Small intestine (tissue), 7 donors: ENCODE results near the gene ASPHD2. TPM values are rescaled to one million over a fixed set of nuclear protein-coding genes. Genes with fewer than 3 reads are reported as not detected.
"Not testable (repeated sequence)": the region's sequence is repeated elsewhere in the genome, so short reads cannot be mapped to it uniquely, and the experiment has no call there.

Source experiments
- DNase-seq, 2 donors: peaks; one replicate each; pipeline versions ENCODE4 v3.0.0 to v3.0.0-alpha.2; 2013
- FAIRE-seq: peaks from 2 replicates; lab custom pipeline; 2012; peaks lifted over from hg19 to GRCh38; lab: Jason Lieb, UNC
- H3K27ac ChIP-seq, 3 donors: one replicate each; pipeline ENCODE4 v1.5.1; 2013; ENCODE audit warnings: low read length in 2 of 3, mild to moderate bottlenecking in 2 of 3, control low read depth in 1 of 3, inconsistent platforms in 1 of 3, low read depth in 1 of 3, moderate library complexity in 1 of 3
- H3K27me3 ChIP-seq, 3 donors: one replicate each; pipeline ENCODE4 v1.6.1; 2013; ENCODE audit warnings: low read length in 3 of 3, inconsistent platforms in 1 of 3; ENCODE audit not compliant: control insufficient read depth in 3 of 3, insufficient read depth in 3 of 3
- H3K36me3 ChIP-seq, 3 donors: one replicate each; pipeline ENCODE4 v1.6.1; 2013; ENCODE audit warnings: low read length in 3 of 3, inconsistent platforms in 1 of 3, low read depth in 1 of 3, mild to moderate bottlenecking in 1 of 3, moderate library complexity in 1 of 3; ENCODE audit not compliant: control insufficient read depth in 3 of 3, insufficient read depth in 2 of 3
- H3K4me1 ChIP-seq, 3 donors: one replicate each; pipeline ENCODE4 v1.6.1; 2013; ENCODE audit warnings: low read length in 2 of 3, inconsistent platforms in 1 of 3, low read depth in 1 of 3, mild to moderate bottlenecking in 1 of 3, moderate library complexity in 1 of 3; ENCODE audit not compliant: control insufficient read depth in 3 of 3, insufficient read depth in 2 of 3
- H3K4me3 ChIP-seq, 3 donors: one replicate each; pipeline ENCODE4 v1.5.1; 2013; ENCODE audit warnings: low read length in 3 of 3, control low read depth in 1 of 3, inconsistent platforms in 1 of 3, low read depth in 1 of 3, mild to moderate bottlenecking in 1 of 3, moderate library complexity in 1 of 3
- H3K9me3 ChIP-seq, 2 donors: one replicate each; pipeline ENCODE4 v1.6.1; 2013; ENCODE audit warnings: low read depth in 1 of 2, low read length in 1 of 2; ENCODE audit not compliant: control insufficient read depth in 2 of 2, insufficient read depth in 1 of 2
- WGBS, 3 donors: extraction: QIAGEN DNeasy Blood & Tissue Kit; methylation state at CpG; one replicate each; pipeline ENCODE4 v1.1.7; 2013; 5-methylcytosine and 5-hydroxymethylcytosine counted together
- polyA plus RNA-seq, 4 donors: library from polyadenylated mRNA; stranded (reverse) in 3 of 4; unstranded in 1 of 4; fragments of 200-250 nt in 3 of 4; fragments of 120-200 nt in 1 of 4; gene quantifications; one replicate each; pipeline versions ENCODE4 v1.2.1 to v1.2.3, GENCODE V29; 2013
- donor health status: healthy with polysubstance abuse.
- donor health status: control.
- donor health status: control.
- donor health status: Bipolar disorder and iron deficiency.
- donor health status: healthy.

ASPHD2 gene
- polyA plus RNA-seq, 4 donors = 0.45 to 1.8 (median 0.65) TPM

DNA sequence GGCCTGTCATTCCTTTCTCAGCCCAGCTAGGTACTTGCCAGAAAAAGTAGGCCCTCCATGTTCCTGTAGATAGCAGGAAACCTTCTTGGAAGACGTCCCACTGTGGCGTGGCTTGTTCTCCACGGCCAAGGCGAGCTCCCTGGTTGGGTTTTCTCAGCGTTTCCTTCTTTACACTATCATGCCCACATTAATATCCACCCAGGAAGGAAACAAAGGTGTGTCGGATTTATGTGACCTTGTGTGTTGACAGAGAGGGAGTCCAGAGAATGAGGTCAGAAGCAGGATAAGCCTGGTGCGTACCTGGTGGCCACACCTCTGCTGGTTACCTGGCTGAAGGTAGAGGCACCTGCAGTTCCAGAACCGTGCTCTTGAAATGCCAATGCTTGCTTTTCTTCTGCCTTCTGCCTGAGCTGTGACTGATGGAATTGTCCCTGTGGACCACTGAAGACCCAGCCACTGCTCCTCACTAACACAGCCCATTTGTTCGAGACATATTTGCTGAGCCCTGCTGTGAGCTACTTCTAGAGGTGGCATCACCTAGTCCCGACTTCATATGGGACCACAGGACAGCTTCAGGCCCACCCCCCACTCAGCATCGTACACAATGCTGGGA is 7.9 kb downstream of the ASPHD2 start:
- Histone ChIP-seq H3K27me3 (no peaks in the 10 kb centered on the region), H3K4me1 (peaks cover 0 to 4% (median 3%) of the 10 kb centered on the region in 3 donors), H3K36me3 (peaks cover 0 to 5% (median 0%) of the 10 kb centered on the region in 3 donors), H3K4me3 (no peak overlapping the region), H3K27ac (peak overlapping the region; percentile 44 to 91 (median 61)), H3K9me3 (no peaks in the 10 kb centered on the region)
- DNase-seq = peak; percentile 72 to 95
- no peak for FAIRE-seq
- WGBS, 3 donors = 32 to 65% (median 41%) methylated on average over 11 of the region's 11 CpGs

DNA sequence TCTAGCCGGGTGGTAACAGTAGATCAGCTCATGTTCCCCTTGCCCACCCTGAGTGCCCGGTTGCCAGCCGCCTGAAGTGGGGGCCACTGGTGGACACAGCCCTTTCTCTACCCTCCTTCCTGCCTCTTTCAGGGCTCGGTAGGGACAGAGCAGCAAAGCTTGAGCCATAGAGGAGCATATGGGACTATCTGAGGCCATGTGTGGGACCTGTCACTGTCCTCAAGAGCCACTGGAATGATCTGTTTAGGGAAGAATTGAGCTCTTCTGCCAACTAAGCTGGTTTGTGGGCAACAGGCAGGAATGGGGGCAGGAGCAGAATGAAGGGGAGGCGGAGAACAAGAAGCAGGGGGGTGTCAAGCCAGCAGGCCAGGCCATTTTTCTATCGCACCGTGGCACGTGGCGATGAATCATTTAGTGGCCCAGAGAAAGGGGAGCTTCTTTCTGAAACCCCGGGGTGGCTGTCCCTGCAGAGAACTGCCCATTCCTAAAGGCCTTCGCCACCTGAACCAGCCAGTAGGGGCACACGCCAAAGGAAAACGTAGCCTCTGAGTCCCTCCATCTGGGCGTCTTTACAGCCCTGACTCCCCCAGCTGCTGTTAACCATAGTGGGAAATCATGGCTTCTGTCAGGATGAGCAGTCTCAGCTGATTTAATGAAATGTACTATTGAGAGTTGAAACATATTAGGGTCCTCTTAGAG is 8.8 kb downstream of the ASPHD2 start:
- H3K4me3 ChIP-seq = no peak overlapping the region
- H3K27me3 ChIP-seq = no peaks in the 10 kb centered on the region
- no peak for DNase-seq
- peak overlapping the region in 2 of 3 donors; percentile 41 to 57 for H3K27ac ChIP-seq
- peaks cover 0 to 4% (median 3%) of the 10 kb centered on the region in 3 donors for H3K4me1 ChIP-seq
- no peaks in the 10 kb centered on the region for H3K9me3 ChIP-seq
- H3K36me3 ChIP-seq = peaks cover 0 to 5% (median 0%) of the 10 kb centered on the region in 3 donors
- FAIRE-seq = no peak
- 93 to 95% (median 94%) methylated on average over 13 to 14 of the region's 14 CpGs for WGBS, 3 donors

DNA sequence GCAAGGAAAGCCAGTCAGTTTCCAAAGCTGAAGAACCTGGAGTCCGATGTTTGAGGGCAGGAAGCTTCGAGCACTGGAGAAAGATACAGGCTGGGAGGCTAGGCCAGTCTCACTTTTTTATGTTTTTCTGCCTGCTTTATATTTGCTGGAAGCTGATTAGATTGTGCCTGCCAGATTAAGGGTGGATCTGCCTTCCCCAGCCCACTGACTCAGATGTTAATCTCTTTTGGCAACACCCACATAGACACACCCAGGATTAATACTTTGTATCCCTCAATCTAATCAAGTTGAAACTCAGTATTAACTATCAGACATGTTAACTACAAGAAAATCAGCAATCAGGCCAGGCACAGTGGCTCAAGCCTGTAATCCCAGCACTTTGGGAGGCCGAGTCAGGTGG is 9.7 kb downstream of the ASPHD2 start:
- not testable (repeated sequence) for H3K9me3 ChIP-seq, H3K27ac ChIP-seq, H3K36me3 ChIP-seq, FAIRE-seq, H3K4me3 ChIP-seq, H3K27me3 ChIP-seq, H3K4me1 ChIP-seq, DNase-seq
- 70 to 87% (median 81%) methylated on average over 3 of the region's 3 CpGs for WGBS, 3 donors

GRCh38 chr22:26439559-26439958 is 10.5 kb downstream of the ASPHD2 start:
- Histone ChIP-seq H3K4me3 (no peak overlapping the region), H3K27me3 (no peaks in the 10 kb centered on the region), H3K4me1 (peaks cover 0 to 4% (median 3%) of the 10 kb centered on the region in 3 donors), H3K27ac (no peak overlapping the region), H3K9me3 (no peaks in the 10 kb centered on the region), H3K36me3 (no peaks in the 10 kb centered on the region)
- DNase-seq (no peak), FAIRE-seq (no peak)
- 76 to 83% (median 81%) methylated on average over 3 of the region's 3 CpGs for WGBS, 3 donors

DNA sequence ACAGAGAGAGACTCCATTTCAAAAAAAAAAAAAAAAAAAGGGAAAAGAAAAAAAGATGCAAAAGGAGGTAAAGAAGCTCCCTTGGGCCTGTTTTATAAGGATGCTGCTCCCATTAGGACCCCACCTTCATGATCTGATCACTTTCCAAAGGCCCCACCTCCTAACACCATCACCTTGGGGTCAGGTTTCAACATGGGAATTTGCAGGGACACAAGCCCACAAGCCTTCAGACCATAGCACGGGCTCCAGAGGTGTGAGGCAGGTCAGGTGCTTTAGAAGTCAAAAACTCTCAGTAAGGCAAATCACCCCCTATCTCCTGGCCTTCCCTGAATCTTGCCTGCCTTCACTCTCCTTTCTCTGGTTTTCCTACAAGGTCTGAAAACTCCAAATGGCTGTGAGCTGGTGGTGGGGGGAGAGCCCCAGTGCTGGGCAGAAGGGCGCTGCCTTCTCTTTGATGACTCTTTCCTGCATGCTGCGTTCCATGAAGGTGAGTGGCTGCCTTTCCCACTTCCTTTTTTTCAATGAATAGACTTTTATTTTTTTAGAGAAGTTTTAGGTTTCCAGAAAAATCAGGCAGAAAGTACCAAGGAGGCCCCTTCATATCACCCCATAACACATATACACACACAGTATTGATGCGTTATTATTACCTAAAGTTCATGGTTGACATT is 13.2 kb downstream of the ASPHD2 start:
- Histone ChIP-seq H3K27me3 (peaks cover 0 to 2% (median 0%) of the 10 kb centered on the region in 3 donors), H3K4me3 (no peak overlapping the region), H3K4me1 (peaks cover 0 to 2% (median 0%) of the 10 kb centered on the region in 3 donors), H3K27ac (no peak overlapping the region), H3K9me3 (no peaks in the 10 kb centered on the region), H3K36me3 (no peaks in the 10 kb centered on the region)
- WGBS, 3 donors = 87 to 100% (median 88%) methylated on average over 4 of the region's 4 CpGs
- no peak for FAIRE-seq
- no peak for DNase-seq

DNA sequence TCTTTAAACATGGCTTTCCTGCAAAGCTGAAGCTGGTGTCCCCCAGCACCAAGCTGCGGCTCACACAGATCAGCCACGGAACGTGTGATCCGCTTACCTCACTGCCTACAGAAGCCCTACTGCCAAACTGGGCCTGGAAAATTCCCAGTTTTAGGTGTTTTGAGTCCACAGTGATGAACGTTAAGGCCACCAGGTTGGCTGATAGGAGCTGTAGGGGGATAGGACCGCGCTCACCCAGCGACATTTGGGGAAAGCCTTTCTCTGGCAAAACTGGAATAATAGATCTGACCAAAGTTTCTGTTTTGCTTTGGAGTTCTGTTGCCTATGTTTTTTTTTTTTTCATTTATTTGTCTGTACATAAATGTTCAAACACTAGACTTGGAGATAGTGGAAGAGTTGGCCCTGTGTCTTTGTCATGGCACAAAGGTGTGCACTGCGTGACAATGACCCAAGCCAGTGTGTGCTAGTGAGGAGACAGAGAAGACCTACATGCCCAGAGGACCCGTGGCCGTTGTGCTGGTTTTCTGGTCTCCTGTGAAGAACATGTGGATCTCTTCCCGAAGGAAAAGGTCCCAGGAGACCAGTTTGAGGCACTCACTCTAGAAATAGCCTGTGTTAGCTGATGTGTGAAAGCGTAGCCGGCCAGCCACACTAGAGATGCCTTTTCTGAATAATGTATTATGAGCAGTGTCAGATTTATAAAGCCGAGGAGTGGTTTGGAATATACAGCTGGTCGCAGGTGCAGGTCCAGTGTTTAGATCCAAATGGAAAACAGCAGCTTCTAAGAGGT is 15.0 kb downstream of the ASPHD2 start:
- H3K27ac ChIP-seq = no peak overlapping the region
- H3K4me3 ChIP-seq = no peak overlapping the region
- WGBS, 3 donors = 91 to 94% (median 93%) methylated on average over 16 of the region's 16 CpGs
- H3K27me3 ChIP-seq = peaks cover 0 to 2% (median 0%) of the 10 kb centered on the region in 3 donors
- FAIRE-seq = no peak
- H3K36me3 ChIP-seq = no peaks in the 10 kb centered on the region
- H3K9me3 ChIP-seq = no peaks in the 10 kb centered on the region
- no peaks in the 10 kb centered on the region for H3K4me1 ChIP-seq
- no peak for DNase-seq

DNA sequence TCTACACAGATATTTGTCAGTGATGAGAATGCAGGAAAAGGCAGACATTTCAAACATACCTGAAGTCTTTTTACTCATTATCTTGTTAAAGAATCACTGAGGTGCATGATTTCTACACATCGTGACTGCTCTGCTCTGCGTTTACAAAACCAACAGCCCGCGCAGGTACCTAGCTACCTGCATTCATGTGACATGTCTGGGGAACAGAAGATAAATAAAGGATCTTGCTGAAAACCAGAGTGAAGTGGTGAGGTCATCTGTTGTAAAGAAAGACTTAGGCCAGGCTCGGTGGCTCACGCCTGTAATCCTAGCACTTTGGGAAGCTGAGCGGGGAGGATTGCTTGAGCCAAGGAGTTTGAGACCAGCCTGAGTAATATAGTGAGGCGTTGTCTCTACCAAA is 15.7 kb downstream of the ASPHD2 start:
- 79 to 87% (median 84%) methylated on average over 8 of the region's 8 CpGs for WGBS, 3 donors
- Histone ChIP-seq H3K4me1 (no peaks in the 10 kb centered on the region), H3K27me3 (peaks cover 0 to 2% (median 0%) of the 10 kb centered on the region in 3 donors), H3K4me3 (no peak overlapping the region), H3K36me3 (peaks cover 0 to 3% (median 0%) of the 10 kb centered on the region in 3 donors), H3K9me3 (no peaks in the 10 kb centered on the region), H3K27ac (no peak overlapping the region)
- FAIRE-seq = no peak
- no peak for DNase-seq
